H9 (cell line): ENCODE results near the gene PDE7B. TPM values are rescaled to one million over a fixed set of nuclear protein-coding genes. Genes with fewer than 3 reads are reported as not detected.

Experiments used
- DNase-seq: peaks from one replicate; pipeline ENCODE4 v3.0.0-alpha.2; 2017
- H2AFZ ChIP-seq: one replicate; pipeline ENCODE4 v1.6.1; 2013; ENCODE audit warnings: mild to moderate bottlenecking, low read length, control low read depth, moderate library complexity
- H2AK5ac ChIP-seq: 2 replicates; pipeline ENCODE4 v1.6.1; 2013; ENCODE audit warnings: low read length, control low read depth, mixed read lengths; ENCODE audit not compliant: insufficient read length
- H2BK120ac ChIP-seq: one replicate; pipeline ENCODE4 v1.6.1; 2013; ENCODE audit warnings: low read depth, mild to moderate bottlenecking, low read length, control low read depth, inconsistent platforms; ENCODE audit not compliant: poor library complexity, severe bottlenecking
- H2BK12ac ChIP-seq: 2 replicates; pipeline ENCODE4 v1.6.1; 2013; ENCODE audit warnings: low read length, control low read depth, mixed read lengths, low read depth; ENCODE audit not compliant: insufficient read length
- H2BK15ac ChIP-seq: 2 replicates; pipeline ENCODE4 v1.6.1; 2013; ENCODE audit warnings: low read depth, low read length, control low read depth
- H2BK20ac ChIP-seq: one replicate; pipeline ENCODE4 v1.6.1; 2013; ENCODE audit warnings: low read depth, mild to moderate bottlenecking, low read length, control low read depth, inconsistent platforms; ENCODE audit not compliant: poor library complexity, severe bottlenecking
- H2BK5ac ChIP-seq: 2 replicates; pipeline ENCODE4 v1.6.1; 2013; ENCODE audit warnings: low read length, control low read depth, mixed read lengths; ENCODE audit not compliant: insufficient read length
- H3K14ac ChIP-seq: 2 replicates; pipeline ENCODE4 v1.6.1; 2013; ENCODE audit warnings: low read length, control low read depth; ENCODE audit not compliant: insufficient read depth
- H3K18ac ChIP-seq: 2 replicates; pipeline ENCODE4 v1.6.1; 2013; ENCODE audit warnings: low read depth, mild to moderate bottlenecking, mixed read lengths, low read length, control low read depth; ENCODE audit not compliant: insufficient read length
- H3K23ac ChIP-seq: 2 replicates; pipeline ENCODE4 v1.6.1; 2013; ENCODE audit warnings: low read length, control low read depth, mixed read lengths, low read depth; ENCODE audit not compliant: insufficient read length
- H3K23me2 ChIP-seq: 2 replicates; pipeline ENCODE4 v1.6.1; 2013; ENCODE audit warnings: low read depth, mild to moderate bottlenecking, mixed read lengths, low read length, control low read depth; ENCODE audit not compliant: insufficient read length, poor library complexity, severe bottlenecking
- H3K27ac ChIP-seq: 2 replicates; pipeline ENCODE4 v1.5.1; 2013; ENCODE audit warnings: low read length, control low read depth, mixed read lengths, low read depth; ENCODE audit not compliant: insufficient read length
- H3K27me3 ChIP-seq: 2 replicates; pipeline ENCODE4 v1.6.1; 2013; ENCODE audit warnings: low read length, control low read depth, inconsistent platforms; ENCODE audit not compliant: insufficient read depth
- H3K4ac ChIP-seq: 2 replicates; pipeline ENCODE4 v1.6.1; 2013; ENCODE audit warnings: low read depth, mild to moderate bottlenecking, control low read depth, inconsistent platforms, low read length, moderate library complexity
- H3K4me1 ChIP-seq: 2 replicates; pipeline ENCODE4 v1.6.1; 2013; ENCODE audit warnings: low read length, control low read depth, inconsistent platforms; ENCODE audit not compliant: insufficient read depth
- H3K4me2 ChIP-seq: 2 replicates; pipeline ENCODE4 v1.6.1; 2013; ENCODE audit warnings: low read length, control low read depth, mixed read lengths; ENCODE audit not compliant: insufficient read length, insufficient read depth
- H3K56ac ChIP-seq: 2 replicates; pipeline ENCODE4 v1.6.1; 2013; ENCODE audit warnings: low read depth, mild to moderate bottlenecking, mixed read lengths, low read length, control low read depth; ENCODE audit not compliant: insufficient read length
- H3K79me1 ChIP-seq: 2 replicates; pipeline ENCODE4 v1.6.1; 2013; ENCODE audit warnings: low read depth, mild to moderate bottlenecking, moderate library complexity, low read length, control low read depth, inconsistent platforms; ENCODE audit not compliant: insufficient read depth, poor library complexity, severe bottlenecking
- H3K79me2 ChIP-seq: 2 replicates; pipeline ENCODE4 v1.6.1; 2013; ENCODE audit warnings: low read length, control low read depth, inconsistent platforms; ENCODE audit not compliant: insufficient read depth
- H3K9ac ChIP-seq: 2 replicates; pipeline ENCODE4 v1.6.1; 2013; ENCODE audit warnings: low read length, control low read depth, mixed read lengths; ENCODE audit not compliant: insufficient read length; ENCODE audit errors: extremely low read depth
- H3K9me3 ChIP-seq: one replicate; pipeline ENCODE4 v1.6.1; 2013; ENCODE audit warnings: low read depth, low read length, inconsistent platforms; ENCODE audit not compliant: control insufficient read depth
- H3T11ph ChIP-seq: one replicate; pipeline ENCODE4 v1.6.1; 2013; ENCODE audit warnings: mild to moderate bottlenecking, low read length, control low read depth, inconsistent platforms
- H4K20me1 ChIP-seq: one replicate; pipeline ENCODE4 v1.6.1; 2013; ENCODE audit not compliant: control insufficient read depth, insufficient read length, insufficient read depth
- H4K5ac ChIP-seq: 2 replicates; pipeline ENCODE4 v1.6.1; 2013; ENCODE audit warnings: low read depth, mild to moderate bottlenecking, mixed read lengths, low read length, control low read depth; ENCODE audit not compliant: insufficient read length
- H4K8ac ChIP-seq: replicated peaks from 2 replicates; pipeline ENCODE4 v1.6.1; 2013; ENCODE audit warnings: low read length, control low read depth, mixed read lengths, low read depth; ENCODE audit not compliant: insufficient read length
- H4K91ac ChIP-seq: 2 replicates; pipeline ENCODE4 v1.6.1; 2013; ENCODE audit warnings: low read depth, mild to moderate bottlenecking, moderate library complexity, mixed read lengths, low read length, control low read depth; ENCODE audit not compliant: insufficient read length
- H3K27ac Mint-ChIP-seq, 3 experiments: 2 replicates in 2 of 3; 3 replicates in 1 of 3; pipeline ENCODE4 v1.8.0; 2020 to 2021; ENCODE audit warnings: mixed read lengths in 3 of 3, mild to moderate bottlenecking in 1 of 3, moderate library complexity in 1 of 3
- H3K27me3 Mint-ChIP-seq: 2 replicates; pipeline ENCODE4 v1.8.0; 2021; ENCODE audit warnings: low read depth, mild to moderate bottlenecking, moderate library complexity, mixed read lengths
- H3K36me3 Mint-ChIP-seq, 3 experiments: 2 replicates in 2 of 3; 3 replicates in 1 of 3; pipeline ENCODE4 v1.8.0; 2020 to 2021; ENCODE audit warnings: low read depth in 3 of 3, mixed read lengths in 3 of 3; ENCODE audit not compliant: insufficient read depth in 1 of 3
- H3K4me1 Mint-ChIP-seq, 2 experiments: 2 replicates each; pipeline ENCODE4 v1.8.0; 2020; ENCODE audit warnings: mixed read lengths in 2 of 2
- H3K4me3 Mint-ChIP-seq, 2 experiments: 2 replicates in 1 of 2; 3 replicates in 1 of 2; pipeline ENCODE4 v1.8.0; 2020 to 2021; ENCODE audit warnings: mild to moderate bottlenecking in 2 of 2, mixed read lengths in 2 of 2, moderate library complexity in 1 of 2
- H3K9me3 Mint-ChIP-seq, 2 experiments: 2 replicates in 1 of 2; 3 replicates in 1 of 2; pipeline ENCODE4 v1.8.0; 2020; ENCODE audit warnings: mild to moderate bottlenecking in 2 of 2, mixed read lengths in 2 of 2, moderate library complexity in 1 of 2
- CTCF ChIP-seq: fragments of 200-600 bp; sonication (generic); conservative IDR thresholded peaks from 3 replicates; pipeline ENCODE4 v1.8.0; 2021; ENCODE audit warnings: antibody characterized with exemption, mild to moderate bottlenecking
- WGBS: extraction: QIAGEN DNeasy Blood & Tissue Kit; methylation state at CpG from one replicate; pipeline ENCODE4 v1.1.7; 2013; ENCODE audit warnings: missing lambda C conversion rate, low lambda C conversion rate, mixed read lengths; ENCODE audit not compliant: insufficient read length; ENCODE audit errors: extremely low coverage; 5-methylcytosine and 5-hydroxymethylcytosine counted together
- total RNA-seq: library from RNA; stranded (reverse); gene quantifications from 2 replicates; pipeline ENCODE4 v1.2.1, GENCODE V29; 2021

Gene PDE7B
- total RNA-seq, 1 experiment from 2014 or later: not detected

DNA sequence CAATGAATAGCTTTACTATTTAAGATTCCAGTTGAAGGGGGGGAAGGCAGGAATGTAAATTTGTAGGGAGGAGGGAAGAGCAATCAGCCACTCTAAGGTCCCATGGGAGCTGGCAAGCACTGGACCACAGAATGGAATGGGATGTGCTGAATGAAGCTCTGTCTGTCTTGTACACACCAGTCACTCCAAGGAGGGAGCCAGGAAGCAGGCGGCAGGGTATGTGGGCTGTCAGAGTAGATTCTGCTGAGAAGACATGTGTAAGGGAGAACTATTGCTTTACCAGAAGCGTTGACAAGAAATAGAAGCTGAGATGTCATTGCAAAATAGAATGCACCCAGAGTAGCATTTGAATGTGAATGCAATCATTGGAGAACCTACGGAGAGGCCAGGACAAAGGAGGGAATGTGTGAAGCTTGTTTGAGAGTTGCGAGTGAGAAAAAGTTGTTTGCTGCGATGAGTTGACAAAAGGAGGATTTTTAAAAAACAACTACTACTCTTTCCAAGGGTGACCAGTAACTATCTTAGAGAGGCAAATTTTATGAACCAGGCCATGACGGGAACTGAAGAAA is 25.2 kb upstream of the PDE7B start:
- Histone ChIP-seq H3K56ac (no peak overlapping the region), H3T11ph (no peak overlapping the region), H4K8ac (no peak overlapping the region), H3K14ac (no peak overlapping the region; the same call in 1 of the 2 replicates), H3K4ac (no peak overlapping the region), H4K91ac (no peak overlapping the region), H3K79me2 (no peaks in the 10 kb centered on the region), H2AFZ (no peak overlapping the region), H3K27ac (no peak overlapping the region), H3K4me2 (no peak overlapping the region), H4K20me1 (no peaks in the 10 kb centered on the region), H3K27me3 (no peaks in the 10 kb centered on the region), H3K9me3 (no peaks in the 10 kb centered on the region), H2BK12ac (no peak overlapping the region), H3K23ac (no peak overlapping the region), H3K4me1 (no peaks in the 10 kb centered on the region; the same call in 1 of the 2 replicates), H2BK15ac (no peak overlapping the region), H2BK5ac (no peak overlapping the region), H3K79me1 (no peaks in the 10 kb centered on the region), H3K18ac (no peak overlapping the region), H2AK5ac (no peak overlapping the region), H3K23me2 (no peaks in the 10 kb centered on the region), H4K5ac (no peak overlapping the region), H2BK20ac (no peak overlapping the region), H2BK120ac (no peak overlapping the region), H3K9ac (no peak overlapping the region)
- WGBS: no CpG with 5 or more reads among the region's 6 CpGs
- Mint-ChIP-seq H3K27ac (peak overlapping the region in 1 of 3 experiments; percentile 64; a peak in 3 of 7 replicates), H3K9me3 (peaks cover 0 to 3% of the 10 kb centered on the region in 2 experiments; a peak in 1 of 5 replicates), H3K36me3 (peaks cover 0 to 4% (median 0%) of the 10 kb centered on the region in 3 experiments; a peak in 2 of 7 replicates), H3K4me3 (peak overlapping the region in 1 of 2 experiments; percentile 12; a peak in 2 of 5 replicates), H3K4me1 (peaks cover 12% of the 10 kb centered on the region in 2 experiments), H3K27me3 (no peaks in the 10 kb centered on the region)
- TF ChIP-seq CTCF: no peak
- DNase-seq: no peak
